A549 (cell line): ENCODE data around the gene RPS6KC1. TPM values are rescaled to one million over a fixed set of nuclear protein-coding genes. Genes with fewer than 3 reads are reported as not detected.

Source experiments
- ATAC-seq, 2 experiments: fragments of 200-7000 bp in 1 of 2; fragments of >200 bp in 1 of 2; cut with Nextera tagmentation in 1 of 2; cut with Tn5 transposase in 1 of 2; 3 replicates each; pipeline versions ENCODE4 v1.8.0 to v1.9.1; 2018 to 2020; ENCODE audit warnings: mild to moderate bottlenecking in 1 of 2, moderate library complexity in 1 of 2
- CTCF ChIA-PET: fragments of 300-600 bp; sonication (Branson Sonifier 250); formaldehyde crosslinking; extraction: SDS; loops from one replicate; lab custom pipeline; 2021; ENCODE audit warnings: antibody characterized with exemption, inconsistent platforms; lab: Yijun Ruan, JAX
- POLR2A ChIA-PET: fragments of 350-600 bp; formaldehyde crosslinking; extraction: SDS; loops from one replicate; lab custom pipeline; 2021; ENCODE audit warnings: antibody characterized with exemption, inconsistent platforms; lab: Yijun Ruan, JAX
- DNase-seq, 2 experiments: peaks; one replicate each; pipeline versions ENCODE4 v3.0.0 to v3.0.0-alpha.2; 2011 to 2016; ENCODE audit warnings: low read depth in 1 of 2, low spot score in 1 of 2
- FAIRE-seq: peaks from 2 replicates; lab custom pipeline; 2011; peaks lifted over from hg19 to GRCh38; lab: Jason Lieb, UNC
- H3K27ac ChIP-seq, 2 experiments: fragments of >200 bp; sonication (Bioruptor Twin); formaldehyde crosslinking; 3 replicates each; pipeline ENCODE4 v1.5.1; 2016 to 2017
- H3K4me1 ChIP-seq: fragments of >200 bp; sonication (Bioruptor Twin); formaldehyde crosslinking; 3 replicates; pipeline ENCODE4 v1.6.1; 2016
- H3K4me2 ChIP-seq: fragments of >200 bp; sonication (Bioruptor Twin); formaldehyde crosslinking; 3 replicates; pipeline ENCODE4 v1.6.1; 2016
- H3K4me3 ChIP-seq: fragments of >200 bp; sonication (Bioruptor Twin); formaldehyde crosslinking; 3 replicates; pipeline ENCODE4 v1.5.1; 2016
- H3K9me3 ChIP-seq: fragments of >200 bp; sonication (Bioruptor Twin); formaldehyde crosslinking; 3 replicates; pipeline ENCODE4 v1.6.1; 2016
- ATOH8 ChIP-seq: fragments of 250-450 bp; sonication (Bioruptor Pico); IDR thresholded peaks from 2 replicates; pipeline ENCODE4 v1.5.0; 2020; ENCODE audit warnings: low read depth, mild to moderate bottlenecking, moderate library complexity
- CBX2 ChIP-seq: fragments of 200-600 bp; sonication (generic); IDR thresholded peaks from 2 replicates; pipeline ENCODE4 v1.6.1; 2016; ENCODE audit warnings: low read depth, mild to moderate bottlenecking, borderline replicate concordance
- CEBPB ChIP-seq, 2 experiments: fragments of >200 bp in 1 of 2; sonication (Bioruptor Twin) in 1 of 2; formaldehyde crosslinking in 1 of 2; IDR thresholded peaks; 2 replicates each; pipeline ENCODE4 v1.6.1; 2012 to 2016
- CHD4 ChIP-seq: fragments of 200-600 bp; sonication (generic); IDR thresholded peaks from 2 replicates; pipeline ENCODE4 v1.6.1; 2016; ENCODE audit warnings: antibody characterized with exemption, mild to moderate bottlenecking, borderline replicate concordance
- EHF ChIP-seq: fragments of 250-450 bp; sonication (Bioruptor Pico); IDR thresholded peaks from 2 replicates; pipeline ENCODE4 v1.5.0; 2020; ENCODE audit warnings: mild to moderate bottlenecking
- FOSB ChIP-seq: fragments of 250-450 bp; sonication (Bioruptor Pico); IDR thresholded peaks from 2 replicates; pipeline ENCODE4 v1.5.0; 2020; ENCODE audit warnings: mild to moderate bottlenecking, moderate library complexity
- FOSL2 ChIP-seq, 2 experiments: fragments of 450-650 bp in 1 of 2; fragments of >200 bp in 1 of 2; sonication (Bioruptor Twin) in 1 of 2; formaldehyde crosslinking; IDR thresholded peaks; 2 replicates each; pipeline versions ENCODE4 v1.5.0 to v1.6.1; 2016 to 2020; ENCODE audit warnings: mild to moderate bottlenecking in 1 of 2, moderate library complexity in 1 of 2
- HMGXB4 ChIP-seq: fragments of 250-450 bp; sonication (Bioruptor Pico); IDR thresholded peaks from 2 replicates; pipeline ENCODE4 v1.5.0; 2021; ENCODE audit warnings: mild to moderate bottlenecking, moderate library complexity, borderline replicate concordance
- HOXA7 ChIP-seq: fragments of 250-450 bp; sonication (Bioruptor Pico); IDR thresholded peaks from 2 replicates; pipeline ENCODE4 v1.5.0; 2020; ENCODE audit warnings: mild to moderate bottlenecking, moderate library complexity
- HOXB13 ChIP-seq: fragments of 250-450 bp; sonication (Bioruptor Pico); IDR thresholded peaks from 2 replicates; pipeline ENCODE4 v1.5.0; 2020; ENCODE audit warnings: low read depth, mild to moderate bottlenecking, moderate library complexity
- KDM5A ChIP-seq: fragments of 200-600 bp; sonication (generic); IDR thresholded peaks from 2 replicates; pipeline ENCODE4 v1.6.1; 2016; ENCODE audit warnings: antibody characterized with exemption, mild to moderate bottlenecking
- MAX ChIP-seq: IDR thresholded peaks from 2 replicates; pipeline ENCODE4 v1.6.1; 2012
- MYC ChIP-seq: IDR thresholded peaks from 2 replicates; pipeline ENCODE4 v1.6.1; 2012; ENCODE audit warnings: mild to moderate bottlenecking, inconsistent platforms, low read length, improper control_type of control experiment, borderline replicate concordance
- PBX3 ChIP-seq: IDR thresholded peaks from 2 replicates; pipeline ENCODE4 v1.6.1; 2012
- PHF8 ChIP-seq: fragments of 200-600 bp; sonication (generic); IDR thresholded peaks from 2 replicates; pipeline ENCODE4 v1.6.1; 2016; ENCODE audit warnings: low read depth, mild to moderate bottlenecking, antibody characterized with exemption, moderate library complexity, borderline replicate concordance
- POLR2A ChIP-seq: IDR thresholded peaks from 2 replicates; pipeline ENCODE4 v1.6.1; 2012; ENCODE audit warnings: mild to moderate bottlenecking, low read length
- POLR2AphosphoS2 ChIP-seq: conservative IDR thresholded peaks from 2 replicates; pipeline ENCODE4 v1.6.1; 2012; ENCODE audit warnings: low read length, improper control_type of control experiment, inconsistent platforms
- RARB ChIP-seq: fragments of 250-450 bp; sonication (Bioruptor Pico); IDR thresholded peaks from 2 replicates; pipeline ENCODE4 v1.8.0; 2021; ENCODE audit warnings: mild to moderate bottlenecking, moderate library complexity
- RCOR1 ChIP-seq: fragments of 150-350 bp; IDR thresholded peaks from 2 replicates; pipeline ENCODE4 v1.6.1; 2014; ENCODE audit warnings: antibody characterized with exemption, low read length, low read depth
- SMC3 ChIP-seq: fragments of >200 bp; sonication (Bioruptor Twin); formaldehyde crosslinking; IDR thresholded peaks from 3 replicates; pipeline ENCODE4 v1.6.1; 2018; ENCODE audit warnings: inconsistent platforms
- SREBF2 ChIP-seq: fragments of 450-650 bp; IDR thresholded peaks from 2 replicates; pipeline ENCODE4 v1.6.1; 2014; ENCODE audit warnings: mild to moderate bottlenecking, moderate library complexity
- TP53 ChIP-seq: fragments of 250-450 bp; sonication (Bioruptor Pico); IDR thresholded peaks from 2 replicates; pipeline ENCODE4 v1.5.0; 2021; ENCODE audit warnings: mild to moderate bottlenecking, moderate library complexity
- USF2 ChIP-seq: fragments of 450-650 bp; IDR thresholded peaks from 2 replicates; pipeline ENCODE4 v1.6.1; 2014; ENCODE audit warnings: antibody characterized with exemption
- WGBS: methylation state at CpG from one replicate; pipeline ENCODE4 v1.1.6; 2017; ENCODE audit errors: missing lambda C conversion rate; 5-methylcytosine and 5-hydroxymethylcytosine counted together
- polyA plus RNA-seq, 4 experiments: library from polyadenylated mRNA; depleted of rRNA in 3 of 4; stranded (reverse); fragments of >200 nt; fragmentation: RNase III in 1 of 4; extraction: RNeasy Plus Mini Kit Qiagen cat#74134 plus additional on column Dnase treatment in 1 of 4; gene quantifications; 2 replicates in 3 of 4; 3 replicates in 1 of 4; pipeline ENCODE4 v1.2.3, GENCODE V29; 2011 to 2017

RPS6KC1 gene
- polyA plus RNA-seq, 2 of the 4 experiments (the other 2 are of a cell fraction): 11.7 to 25.4 TPM

- Histone ChIP-seq H3K27ac (no peak overlapping the region), H3K4me1 (no peaks in the 10 kb centered on the region), H3K4me2 (no peak overlapping the region), H3K9me3 (no peaks in the 10 kb centered on the region; the same call in 2 of the 3 replicates), H3K4me3 (no peak overlapping the region)
- POLR2A ChIA-PET: no interaction called here
- DNase-seq (no peak), FAIRE-seq (no peak), ATAC-seq (no peak)
- CTCF ChIA-PET: no interaction called here
- no peak for TF ChIP-seq PBX3
- no peak for TF ChIP-seq MYC
- no peak for TF ChIP-seq HOXB13
- TF ChIP-seq RCOR1: no peak
- TF ChIP-seq SREBF2: no peak
- no peak for TF ChIP-seq EHF
- no peak for TF ChIP-seq POLR2AphosphoS2
- TF ChIP-seq CBX2: no peak
- TF ChIP-seq ATOH8 (CRISPR knock-in tag): no peak
- TF ChIP-seq HOXA7 (CRISPR knock-in tag): no peak
- no peak for TF ChIP-seq MAX
- 39% methylated on average over 1 of the region's 1 CpG for WGBS
Measured at GRCh38 chr1:213286235-213286634, 235.2 kb downstream of the RPS6KC1 start.

GRCh38 chr1:213287987-213288386 lies 236.9 kb downstream of the RPS6KC1 start:
- WGBS: 74% methylated on average over 5 of the region's 5 CpGs
- POLR2A ChIA-PET: no interaction called here

GRCh38 chr1:213291526-213291925 lies 240.5 kb downstream of the RPS6KC1 start:
- 9% methylated on average over 4 of the region's 4 CpGs for WGBS
- H3K9me3 ChIP-seq: no peaks in the 10 kb centered on the region
- H3K4me1 ChIP-seq: no peaks in the 10 kb centered on the region
- FAIRE-seq (no peak), ATAC-seq (no peak), DNase-seq (no peak)
- H3K4me3 ChIP-seq: no peak overlapping the region
- no peak overlapping the region for H3K4me2 ChIP-seq
- no peak overlapping the region for H3K27ac ChIP-seq
- ChIA-PET CTCF (no interaction called here), POLR2A (no interaction called here)
- TF ChIP-seq CHD4 (no peak), MAX (no peak), HMGXB4 (no peak), FOSL2 (IDR thresholded peaks at IDR 0.05) (no peak), FOSL2 (CRISPR knock-in tag; IDR thresholded peaks at IDR 0.05) (no peak), ATOH8 (CRISPR knock-in tag) (no peak), TP53 (no peak), PHF8 (no peak), KDM5A (no peak), RARB (CRISPR knock-in tag) (no peak), POLR2A (no peak), USF2 (no peak), SMC3 (no peak), POLR2AphosphoS2 (no peak), FOSB (CRISPR knock-in tag) (no peak)

More at GRCh38 chr1:213287987-213288386, 236.9 kb downstream of the RPS6KC1 start:
- Histone ChIP-seq H3K4me2 (no peak overlapping the region), H3K4me3 (no peak overlapping the region), H3K27ac (no peak overlapping the region), H3K9me3 (no peaks in the 10 kb centered on the region; the same call in 2 of the 3 replicates), H3K4me1 (no peaks in the 10 kb centered on the region)
- DNase-seq: no peak
- no peak for FAIRE-seq
- peak; percentile 67 to 87; a peak in 3 of 4 replicates for TF ChIP-seq CEBPB (IDR thresholded peaks at IDR 0.05)
- no peak for TF ChIP-seq HOXB13
- TF ChIP-seq MAX: no peak
- no peak for ATAC-seq
- CTCF ChIA-PET: interaction anchor here (1.1 kb wide), 1 partner anchor 12 kb away, joined by 3 read pairs; no protein-coding TSS in a partner anchor
